KG1 (cell line): ENCODE data around the gene KCNJ12.
"Not testable (repeated sequence)": the region's sequence is repeated elsewhere in the genome, so short reads cannot be mapped to it uniquely, and the experiment has no call there.

Experiments
- DNase-seq: peaks from one replicate; lab custom pipeline; 2025; lab: John Stamatoyannopoulos, UW

KCNJ12 gene

GRCh38 chr17:21376081-21376758 is at the start of gene KCNJ12:
TSS of gene KCNJ12 (plus strand) at chr17:21376357. CDS start at chr17:21415343, 38,986 bp downstream.
- no peak for DNase-seq

GRCh38 chr17:21327921-21328320 is 48.2 kb upstream of the KCNJ12 start:
- DNase-seq: not testable (repeated sequence)

- not testable (repeated sequence) for DNase-seq
These were observed 47.4 kb upstream of the KCNJ12 start for GRCh38 chr17:21328778-21329177.

GRCh38 chr17:21330436-21331160 is 45.6 kb upstream of the KCNJ12 start:
- no peak for DNase-seq

- not testable (repeated sequence) for DNase-seq
These were observed 39.4 kb upstream of the KCNJ12 start for GRCh38 chr17:21336541-21337294.

GRCh38 chr17:21337981-21338625 is 38.1 kb upstream of the KCNJ12 start:
- DNase-seq: not testable (repeated sequence)

- no peak for DNase-seq
These were observed 37.1 kb upstream of the KCNJ12 start for GRCh38 chr17:21339011-21339410.

- not testable (repeated sequence) for DNase-seq
These were observed 36.6 kb upstream of the KCNJ12 start for GRCh38 chr17:21339571-21339970.

- DNase-seq: not testable (repeated sequence)
These were observed 35.8 kb upstream of the KCNJ12 start for GRCh38 chr17:21340407-21340806.

GRCh38 chr17:21341279-21341678 is 34.9 kb upstream of the KCNJ12 start:
- DNase-seq: not testable (repeated sequence)

GRCh38 chr17:21341925-21342540 is 34.1 kb upstream of the KCNJ12 start:
- DNase-seq: not testable (repeated sequence)

GRCh38 chr17:21343061-21343949 is 32.9 kb upstream of the KCNJ12 start:
- not testable (repeated sequence) for DNase-seq

- DNase-seq: not testable (repeated sequence)
These were observed 31.4 kb upstream of the KCNJ12 start for GRCh38 chr17:21344801-21345200.

- DNase-seq: no peak
These were observed 30.9 kb upstream of the KCNJ12 start for GRCh38 chr17:21345236-21345635.

- not testable (repeated sequence) for DNase-seq
These were observed 30.1 kb upstream of the KCNJ12 start for GRCh38 chr17:21346107-21346506.

- DNase-seq: not testable (repeated sequence)
These were observed 29.4 kb upstream of the KCNJ12 start for GRCh38 chr17:21346651-21347250.

- not testable (repeated sequence) for DNase-seq
These were observed 28.5 kb upstream of the KCNJ12 start for GRCh38 chr17:21347660-21348059.

GRCh38 chr17:21348081-21348925 is 27.9 kb upstream of the KCNJ12 start:
- not testable (repeated sequence) for DNase-seq

- not testable (repeated sequence) for DNase-seq
These were observed 27.3 kb upstream of the KCNJ12 start for GRCh38 chr17:21348926-21349261.
